ENCODE results near the gene ISL2.
"Not testable (repeated sequence)": the region's sequence is repeated elsewhere in the genome, so short reads cannot be mapped to it uniquely, and the experiment has no call there.

Gene ISL2

GRCh38 chr15:76296849-76297248 lies 39.7 kb upstream of the ISL2 start:
- H3K9me3 ChIP-seq (ENCODE audit: insufficient read depth, low read length, severe bottlenecking) = no peaks in the 10 kb centered on the region
- no peak for DNase-seq
- no peak overlapping the region for H2AFZ ChIP-seq (ENCODE audit: low read depth, low read length)
- peaks cover 34% of the 10 kb centered on the region for H4K20me1 ChIP-seq (ENCODE audit: insufficient read depth, low read length)
- H3K36me3 ChIP-seq (ENCODE audit: insufficient read depth, low read length) = no peaks in the 10 kb centered on the region
- H3K27me3 ChIP-seq (ENCODE audit: insufficient read depth, low read length, poor library complexity) = no peaks in the 10 kb centered on the region
- H3K27ac ChIP-seq (ENCODE audit: low read length) = no peak overlapping the region
- H3K79me2 ChIP-seq (ENCODE audit: insufficient read depth, low read length) = peaks cover 94% of the 10 kb centered on the region
- H3K4me3 ChIP-seq (ENCODE audit: low read depth in 1 of 2, low read length in 2 of 2) = no peak overlapping the region
- H3K9ac ChIP-seq (ENCODE audit: low read depth, low read length) = no peak overlapping the region
- TF ChIP-seq EZH2 (IDR thresholded peaks at IDR 0.05; ENCODE audit: borderline replicate concordance, low read depth, low read length, severe bottlenecking) = no peak
- no peak for TF ChIP-seq CTCF (IDR thresholded peaks at IDR 0.05; ENCODE audit: borderline replicate concordance, extremely low read depth, low read length, poor library complexity, severe bottlenecking)
- H3K4me2 ChIP-seq (ENCODE audit: insufficient read depth, low read length) = no peak overlapping the region
- H3K4me1 ChIP-seq (ENCODE audit: insufficient read depth, low read length) = no peaks in the 10 kb centered on the region
- ATAC-seq (ENCODE audit: insufficient read depth, low read depth) = no peak

- not testable (repeated sequence) for ATAC-seq (ENCODE audit: insufficient read depth, low read depth); H3K36me3 ChIP-seq (ENCODE audit: insufficient read depth, low read length); H3K27ac ChIP-seq (ENCODE audit: low read length); H3K4me2 ChIP-seq (ENCODE audit: insufficient read depth, low read length); H3K9ac ChIP-seq (ENCODE audit: low read depth, low read length); H3K4me1 ChIP-seq (ENCODE audit: insufficient read depth, low read length); DNase-seq; H3K27me3 ChIP-seq (ENCODE audit: insufficient read depth, low read length, poor library complexity); H3K9me3 ChIP-seq (ENCODE audit: insufficient read depth, low read length, severe bottlenecking); H2AFZ ChIP-seq (ENCODE audit: low read depth, low read length); H3K4me3 ChIP-seq (ENCODE audit: low read depth in 1 of 2, low read length in 2 of 2)
- Histone ChIP-seq H3K79me2 (ENCODE audit: insufficient read depth, low read length) (peaks cover 95% of the 10 kb centered on the region), H4K20me1 (ENCODE audit: insufficient read depth, low read length) (peaks cover 37% of the 10 kb centered on the region)
Observed at GRCh38 chr15:76297951-76298350, 38.6 kb upstream of the ISL2 start.

- H3K9me3 ChIP-seq (ENCODE audit: insufficient read depth, low read length, severe bottlenecking) = no peaks in the 10 kb centered on the region
- H4K20me1 ChIP-seq (ENCODE audit: insufficient read depth, low read length) = peaks cover 38% of the 10 kb centered on the region
- no peak overlapping the region for H3K4me3 ChIP-seq (ENCODE audit: low read depth in 1 of 2, low read length in 2 of 2)
- no peak for TF ChIP-seq CTCF (IDR thresholded peaks at IDR 0.05; ENCODE audit: borderline replicate concordance, extremely low read depth, low read length, poor library complexity, severe bottlenecking)
- no peak for TF ChIP-seq EZH2 (IDR thresholded peaks at IDR 0.05; ENCODE audit: borderline replicate concordance, low read depth, low read length, severe bottlenecking)
- H2AFZ ChIP-seq (ENCODE audit: low read depth, low read length) = no peak overlapping the region
- ATAC-seq (ENCODE audit: insufficient read depth, low read depth) (no peak), DNase-seq (no peak)
- H3K79me2 ChIP-seq (ENCODE audit: insufficient read depth, low read length) = peaks cover 95% of the 10 kb centered on the region
- H3K27me3 ChIP-seq (ENCODE audit: insufficient read depth, low read length, poor library complexity) = no peaks in the 10 kb centered on the region
- H3K9ac ChIP-seq (ENCODE audit: low read depth, low read length) = no peak overlapping the region
- no peaks in the 10 kb centered on the region for H3K4me1 ChIP-seq (ENCODE audit: insufficient read depth, low read length)
- H3K27ac ChIP-seq (ENCODE audit: low read length) = no peak overlapping the region
- no peak overlapping the region for H3K4me2 ChIP-seq (ENCODE audit: insufficient read depth, low read length)
- H3K36me3 ChIP-seq (ENCODE audit: insufficient read depth, low read length) = no peaks in the 10 kb centered on the region
Observed at GRCh38 chr15:76298986-76299385, 37.6 kb upstream of the ISL2 start.

GRCh38 chr15:76299786-76300185 lies 36.8 kb upstream of the ISL2 start:
- peaks cover 38% of the 10 kb centered on the region for H4K20me1 ChIP-seq (ENCODE audit: insufficient read depth, low read length)
- no peak overlapping the region for H3K4me2 ChIP-seq (ENCODE audit: insufficient read depth, low read length)
- no peak overlapping the region for H3K4me3 ChIP-seq (ENCODE audit: low read depth in 1 of 2, low read length in 2 of 2)
- no peak overlapping the region for H3K9ac ChIP-seq (ENCODE audit: low read depth, low read length)
- DNase-seq (no peak), ATAC-seq (ENCODE audit: insufficient read depth, low read depth) (no peak)
- TF ChIP-seq CTCF (IDR thresholded peaks at IDR 0.05; ENCODE audit: borderline replicate concordance, extremely low read depth, low read length, poor library complexity, severe bottlenecking) = no peak
- no peak for TF ChIP-seq EZH2 (IDR thresholded peaks at IDR 0.05; ENCODE audit: borderline replicate concordance, low read depth, low read length, severe bottlenecking)
- H3K79me2 ChIP-seq (ENCODE audit: insufficient read depth, low read length) = peaks cover 96% of the 10 kb centered on the region
- no peak overlapping the region for H2AFZ ChIP-seq (ENCODE audit: low read depth, low read length)
- no peaks in the 10 kb centered on the region for H3K36me3 ChIP-seq (ENCODE audit: insufficient read depth, low read length)
- no peaks in the 10 kb centered on the region for H3K27me3 ChIP-seq (ENCODE audit: insufficient read depth, low read length, poor library complexity)
- no peaks in the 10 kb centered on the region for H3K9me3 ChIP-seq (ENCODE audit: insufficient read depth, low read length, severe bottlenecking)
- no peak overlapping the region for H3K27ac ChIP-seq (ENCODE audit: low read length)
- no peaks in the 10 kb centered on the region for H3K4me1 ChIP-seq (ENCODE audit: insufficient read depth, low read length)
